NCI-H524 treated with DMSO at 0.1 percent for 48 hours (cell line): Measurements from ENCODE around the gene ZNF341.

ENCODE experiments used
- DNase-seq: peaks from one replicate; lab custom pipeline; 2025; lab: John Stamatoyannopoulos, UW

The ZNF341 gene

GRCh38 chr20:33702861-33703260 lies 28.9 kb upstream of the ZNF341 start:
- peak; percentile 97 for DNase-seq

DNA sequence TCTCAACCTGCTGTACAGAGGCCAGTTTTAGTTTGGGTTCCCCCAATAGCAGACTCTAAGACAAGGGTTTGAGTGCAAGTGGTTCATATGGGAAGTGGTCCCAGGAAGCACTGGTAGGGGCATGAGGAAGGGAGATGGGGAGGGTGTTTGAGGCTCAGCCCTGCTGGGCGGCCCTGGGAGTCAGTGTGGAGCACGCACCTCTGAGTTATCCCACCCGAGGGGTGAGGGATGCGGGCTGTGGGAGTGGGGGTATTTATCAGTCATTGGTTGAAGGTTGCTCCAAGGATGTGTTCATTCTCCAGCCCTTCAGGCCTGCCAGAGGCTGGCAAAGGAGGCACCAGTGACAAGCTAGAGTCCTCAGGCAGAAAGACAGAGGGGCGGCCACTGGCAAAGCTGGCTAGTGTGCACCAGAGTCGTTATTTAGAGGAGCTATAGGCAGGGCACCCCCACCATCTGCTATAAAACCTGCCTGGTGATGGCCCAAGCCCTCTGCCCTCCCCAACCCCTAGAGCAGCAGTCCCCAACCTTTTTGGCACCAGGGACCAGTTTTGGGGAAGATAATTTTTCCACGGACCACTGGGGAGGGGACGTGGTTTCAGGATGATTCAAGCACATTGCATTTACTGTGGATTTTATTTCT lies 28.2 kb upstream of the ZNF341 start:
- DNase-seq: no peak

DNA sequence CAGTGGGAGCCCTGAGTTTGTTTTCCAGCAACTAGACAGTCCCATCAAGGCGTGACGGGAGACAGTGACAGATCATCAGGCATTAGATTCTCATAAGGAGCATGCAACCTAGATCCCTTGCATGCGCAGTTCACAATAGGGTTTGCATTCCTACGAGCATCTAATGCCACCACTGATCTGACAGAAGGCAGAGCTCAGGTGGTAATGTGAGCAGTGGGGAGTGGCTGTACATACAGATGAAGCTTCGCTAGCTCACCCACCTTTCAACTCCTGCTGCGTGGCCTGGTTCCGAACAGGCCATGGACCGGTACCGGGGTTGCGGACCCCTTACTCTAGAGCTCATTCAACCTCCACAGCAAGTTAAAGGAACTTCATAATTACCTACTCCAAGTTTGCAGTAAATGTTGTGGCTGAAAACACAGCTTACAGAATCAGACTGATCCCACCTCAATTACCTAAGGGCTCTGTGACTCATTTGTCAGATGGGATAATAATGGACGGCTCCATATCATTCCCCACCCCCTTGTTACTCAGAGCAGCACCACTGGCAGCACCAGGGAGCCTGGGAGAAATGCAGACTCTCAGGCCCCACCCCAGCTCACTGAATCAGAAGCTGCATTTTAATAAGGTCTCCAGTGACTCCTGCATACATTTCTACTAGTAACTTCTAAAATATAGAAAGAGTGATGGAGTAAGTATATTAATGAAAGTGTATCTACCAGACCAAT lies 27.4 kb upstream of the ZNF341 start:
- DNase-seq: no peak

DNA sequence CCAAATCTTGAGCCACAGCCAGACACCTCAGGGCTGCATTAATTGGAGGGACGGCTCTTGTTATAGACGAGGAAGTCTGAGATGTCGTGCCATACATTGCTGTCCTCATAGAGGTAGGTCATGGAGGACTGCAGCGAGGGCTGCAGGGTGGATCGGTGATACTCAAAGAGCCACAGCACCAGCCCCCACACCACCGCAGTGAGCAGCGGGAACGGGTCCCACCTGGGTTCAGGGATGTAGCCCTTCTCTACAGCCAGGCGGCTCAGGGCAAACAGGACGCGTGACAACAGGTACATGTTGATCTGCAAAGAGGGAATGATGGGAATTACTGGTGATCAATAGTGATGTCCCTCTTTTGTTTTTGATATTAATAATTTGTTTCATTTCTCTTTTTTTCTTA lies 24.1 kb upstream of the ZNF341 start:
- no peak for DNase-seq

DNA sequence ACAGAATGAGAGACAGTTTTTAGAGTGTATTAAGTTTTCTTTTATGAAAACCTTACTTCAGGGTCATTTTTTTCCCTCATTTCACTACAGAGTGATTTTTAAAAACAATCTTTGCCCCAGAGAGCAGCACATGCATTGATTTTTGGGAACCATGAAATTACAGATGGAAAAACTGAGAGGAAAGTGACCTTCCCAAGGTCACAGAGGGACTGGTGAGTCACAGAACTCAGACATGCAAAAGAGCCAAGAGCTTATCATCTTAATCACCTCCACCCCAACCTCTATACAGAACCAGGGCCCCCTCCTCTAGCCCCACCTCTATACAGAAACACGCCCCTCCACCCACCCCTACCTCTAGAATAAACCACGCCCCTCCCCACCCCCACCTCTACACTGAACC lies 22.4 kb upstream of the ZNF341 start:
- no peak for DNase-seq

DNA sequence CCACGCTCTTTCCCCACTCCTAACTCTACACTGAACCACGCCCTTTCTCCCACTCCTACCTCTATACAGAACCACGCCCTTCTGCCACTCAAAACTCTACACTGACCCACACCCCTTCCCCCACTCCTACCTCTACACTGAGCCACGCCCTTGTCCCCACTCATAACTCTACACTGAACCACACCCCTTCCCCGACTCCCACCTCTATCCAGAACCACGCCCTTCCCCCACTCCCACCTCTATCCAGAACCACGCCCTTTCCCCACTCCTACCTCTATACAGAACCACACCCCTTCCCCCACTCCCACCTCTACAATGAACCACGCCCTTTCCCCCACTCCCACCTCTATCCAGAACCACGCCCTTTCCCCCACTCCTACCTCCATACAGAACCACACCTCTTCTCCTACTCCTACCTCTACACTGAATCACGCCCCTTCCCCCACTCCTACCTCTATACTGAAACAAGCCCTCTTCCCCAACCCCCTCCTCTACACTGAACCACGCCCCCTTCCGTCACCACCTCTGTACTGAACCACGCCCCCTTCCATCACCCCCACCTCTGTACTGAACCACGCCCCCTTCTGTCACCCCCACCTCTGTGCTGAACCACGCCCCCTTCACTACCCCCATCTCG lies 21.8 kb upstream of the ZNF341 start:
- DNase-seq: no peak

- DNase-seq: no peak
Measured at GRCh38 chr20:33710681-33711445, 20.9 kb upstream of the ZNF341 start.

GRCh38 chr20:33711446-33711738 lies 20.4 kb upstream of the ZNF341 start:
- DNase-seq: no peak

- no peak for DNase-seq
Measured at GRCh38 chr20:33713865-33714367, 17.9 kb upstream of the ZNF341 start.

DNA sequence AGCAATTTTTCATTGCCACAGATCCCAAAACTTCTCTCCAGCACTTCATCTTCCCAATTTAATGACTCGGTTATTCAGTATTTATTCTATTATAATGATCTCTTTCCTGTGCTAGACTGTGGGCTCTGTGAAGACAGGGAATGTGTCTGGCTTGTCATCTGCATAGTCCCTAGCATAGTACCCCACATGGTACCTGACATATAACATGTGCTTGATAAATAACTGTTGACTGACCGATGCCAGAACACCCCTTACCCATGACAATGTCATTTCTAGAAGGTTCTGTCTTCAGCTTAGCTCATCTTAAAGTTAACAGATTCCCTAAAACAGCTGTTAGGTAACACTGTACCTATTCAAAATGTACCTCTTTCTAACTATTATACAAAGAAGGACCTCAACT lies 15.3 kb upstream of the ZNF341 start:
- DNase-seq: no peak

DNA sequence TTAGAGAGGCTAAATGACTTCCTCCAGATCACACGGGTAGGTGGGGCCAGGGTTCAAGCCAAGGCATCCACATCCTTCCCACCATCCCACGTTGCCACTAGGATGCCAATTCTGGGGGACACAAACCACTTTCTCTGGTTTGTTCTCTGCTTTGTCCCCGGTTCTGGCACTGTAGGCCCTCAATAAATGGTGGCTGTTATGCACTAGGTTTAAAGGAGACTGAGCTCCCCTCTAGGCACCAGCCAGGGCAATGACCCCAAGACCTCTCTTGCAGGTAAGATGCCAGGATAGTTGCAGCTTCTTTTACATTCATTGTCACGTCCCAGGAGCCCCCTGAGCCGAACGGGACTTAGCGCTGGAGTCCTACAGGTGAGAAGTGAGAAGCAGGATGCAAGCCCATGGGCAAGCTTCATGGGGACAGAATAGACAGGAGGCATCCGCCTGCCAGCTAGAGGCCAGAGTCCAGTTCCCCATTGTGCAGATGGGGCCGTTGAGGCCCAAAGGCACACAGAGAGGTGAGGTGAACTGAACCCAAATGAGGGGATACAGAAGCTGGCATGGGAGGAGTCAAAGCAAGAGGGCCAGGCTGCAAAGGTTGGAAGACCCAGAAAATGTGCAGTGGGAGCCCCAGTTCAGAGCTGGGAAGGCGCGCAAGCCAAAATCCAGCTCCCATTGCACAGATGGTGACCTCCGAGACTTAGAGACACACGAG lies 12.4 kb upstream of the ZNF341 start:
- no peak for DNase-seq

DNA sequence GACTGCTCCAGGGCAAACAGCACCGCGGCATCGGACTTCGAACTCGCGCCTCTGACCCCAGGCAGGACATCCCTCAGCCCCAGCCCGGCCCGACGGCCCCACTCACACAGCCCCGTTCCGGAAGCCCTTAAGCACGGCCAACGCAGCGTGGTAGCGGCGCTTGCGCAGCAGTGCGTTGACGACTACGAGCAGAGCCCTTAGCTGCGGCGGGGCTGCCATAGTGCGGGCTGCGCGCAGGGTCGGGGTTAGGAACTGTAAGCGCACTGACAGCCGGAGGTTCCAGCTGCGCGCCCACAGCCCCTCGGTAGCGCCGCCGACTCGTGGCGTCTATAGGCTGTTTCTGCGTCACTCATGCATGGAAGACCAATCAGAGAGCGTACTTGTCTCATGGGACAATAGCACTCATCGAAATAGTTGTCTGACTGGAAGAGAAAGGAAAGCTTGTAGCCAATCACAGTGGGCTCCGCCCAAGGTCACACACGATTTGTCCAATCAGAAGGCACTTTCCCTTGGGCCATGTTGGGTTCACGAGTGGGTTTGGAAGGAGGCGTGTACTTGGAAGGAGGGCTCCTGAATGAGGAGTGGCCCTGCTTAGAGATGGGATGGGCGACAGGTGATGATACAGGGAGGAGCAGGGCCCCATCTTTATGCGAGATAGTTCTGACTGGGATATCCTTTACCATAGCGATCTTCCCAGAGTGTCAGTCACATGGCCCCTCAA lies 11.6 kb upstream of the ZNF341 start, which contains the start of gene PXMP4:
Gene PXMP4, minus strand, starts transcription at position 322 of the 721 bp plus-strand sequence. Its CDS starts 103 bp downstream, at position 219.
- peak; percentile 100 for DNase-seq

- DNase-seq: no peak
Measured at GRCh38 chr20:33721391-33722140, 10.2 kb upstream of the ZNF341 start.

GRCh38 chr20:33724439-33725094 lies 7.2 kb upstream of the ZNF341 start:
- DNase-seq: no peak

DNA sequence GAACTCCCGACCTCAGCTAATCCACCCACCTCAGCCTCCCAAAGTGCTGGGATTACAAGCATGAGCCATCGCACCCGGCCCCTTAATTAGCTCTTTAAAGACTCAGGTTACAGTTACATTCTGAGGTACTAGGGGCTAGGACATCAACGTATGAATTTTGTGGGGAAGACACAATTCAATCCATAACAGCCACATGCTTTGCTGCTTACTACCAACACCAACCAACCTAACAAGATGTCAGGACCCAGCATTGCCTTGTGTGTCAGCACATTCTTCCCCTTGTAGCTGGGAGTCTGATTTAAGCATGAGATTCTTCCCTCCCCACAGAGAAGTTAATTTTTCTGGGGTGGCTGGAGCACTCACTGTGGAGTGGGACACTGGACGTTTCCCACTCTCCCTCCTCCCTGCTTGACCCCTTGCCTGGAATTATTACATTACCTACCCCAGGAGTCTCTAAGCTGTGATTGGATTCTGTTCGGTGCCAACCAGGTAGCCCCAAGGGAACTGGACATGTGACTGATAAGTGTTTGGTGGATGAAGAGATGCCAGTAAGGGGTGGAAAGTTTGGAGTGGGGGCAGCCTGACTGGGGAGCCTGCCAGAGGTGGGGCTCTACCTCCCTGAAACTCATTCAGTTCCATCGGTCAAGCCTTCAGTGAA lies 6.1 kb upstream of the ZNF341 start:
- no peak for DNase-seq

DNA sequence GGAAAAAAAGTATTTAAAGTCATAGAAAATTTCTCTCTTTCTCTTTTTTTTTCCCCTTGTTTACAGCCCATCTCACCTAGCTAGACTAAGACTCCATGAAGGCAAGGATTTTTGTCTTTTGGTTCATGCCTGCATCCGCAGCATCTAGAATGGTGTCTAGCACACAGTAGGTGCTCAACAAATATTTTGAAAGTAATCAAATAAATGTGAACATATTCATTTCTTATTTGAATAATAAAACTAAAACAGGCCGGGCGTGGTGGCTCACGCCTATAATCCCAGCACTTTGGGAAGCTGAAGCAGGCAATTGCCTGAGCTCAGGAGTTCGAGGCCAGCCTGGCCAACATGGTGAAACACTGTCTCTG lies 4.7 kb upstream of the ZNF341 start:
- no peak for DNase-seq

- DNase-seq: no peak
Measured at GRCh38 chr20:33727806-33728205, 4.0 kb upstream of the ZNF341 start.

- no peak for DNase-seq
Measured at GRCh38 chr20:33728463-33728862, 3.3 kb upstream of the ZNF341 start.

- DNase-seq: no peak
Measured at GRCh38 chr20:33729101-33729500, 2.7 kb upstream of the ZNF341 start.
